Raji (cell line): ENCODE measurements around the gene DYSF.

ENCODE experiments used
- POLR2A ChIP-seq: IDR thresholded peaks from 2 replicates; pipeline ENCODE4 v1.6.1; 2011; ENCODE audit warnings: low read depth, low read length, control low read depth; ENCODE audit not compliant: insufficient read depth

The DYSF gene

DNA sequence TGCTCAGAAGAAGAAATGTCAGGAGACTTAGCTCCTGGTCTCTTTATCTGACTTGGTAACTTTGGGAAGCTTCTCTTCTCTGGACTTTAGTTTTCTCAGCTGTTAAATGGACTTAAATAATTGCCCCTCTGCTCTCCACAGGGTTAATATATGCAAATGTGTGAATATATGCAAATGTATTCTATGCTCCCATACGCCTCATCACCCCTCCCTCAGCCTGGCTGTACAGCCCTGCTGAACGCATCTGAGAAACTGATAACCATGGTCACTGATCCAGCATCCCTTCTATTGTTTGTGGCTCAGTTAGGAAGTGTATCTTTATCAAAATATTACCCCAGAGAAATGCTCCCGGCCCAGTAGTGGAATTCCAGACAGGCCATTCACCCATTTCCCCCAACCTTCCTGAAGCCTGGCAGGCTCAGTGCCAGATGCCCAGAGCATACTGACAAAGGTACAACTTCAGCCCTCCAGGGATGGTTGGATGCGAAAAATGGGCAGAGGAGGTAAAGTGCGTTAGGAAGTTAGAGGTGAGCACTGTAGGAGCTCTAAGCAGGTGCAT lies 103.4 kb downstream of the DYSF start:
- TF ChIP-seq POLR2A = no peak

GRCh38 chr2:71557321-71557720 lies 104.0 kb downstream of the DYSF start:
- TF ChIP-seq POLR2A = no peak

GRCh38 chr2:71558300-71559051 lies 105.1 kb downstream of the DYSF start:
- no peak for TF ChIP-seq POLR2A

DNA sequence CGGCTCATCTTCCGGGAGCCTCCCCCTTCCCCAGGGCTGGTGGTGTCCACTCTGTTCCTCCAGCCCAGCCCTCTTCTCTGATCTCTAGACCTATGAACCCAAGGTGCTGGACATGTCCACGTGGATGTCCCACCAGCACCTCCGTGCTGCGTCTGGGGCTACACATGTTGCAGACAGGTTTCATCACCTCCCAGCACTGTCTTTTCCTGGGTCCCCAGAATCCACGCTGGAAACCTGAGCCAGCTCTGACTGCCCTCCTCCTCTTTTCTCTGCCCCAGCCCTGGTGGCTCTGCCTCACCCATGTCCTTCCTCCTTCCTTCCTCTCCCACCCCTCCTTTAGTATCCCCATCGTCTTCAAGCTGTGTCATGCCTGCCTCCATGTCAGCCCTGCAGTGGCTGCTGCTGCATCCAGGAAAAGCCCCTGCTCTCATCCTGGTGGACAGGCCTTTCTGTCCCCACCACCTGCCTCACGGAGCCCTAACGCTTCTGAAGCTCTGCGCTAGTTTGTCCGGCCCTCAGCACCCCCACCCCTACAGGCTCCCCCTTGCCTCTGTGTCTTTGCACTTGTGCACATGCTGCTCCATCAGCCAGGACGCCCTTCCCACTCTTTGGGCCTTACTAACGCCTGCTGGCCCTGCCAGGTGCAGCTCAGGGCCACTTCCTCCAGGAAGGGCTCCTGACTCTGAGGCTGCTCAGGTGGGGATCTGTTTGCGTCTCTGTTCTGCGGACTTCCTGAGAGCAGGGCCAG lies 105.9 kb downstream of the DYSF start:
- no peak for TF ChIP-seq POLR2A

DNA sequence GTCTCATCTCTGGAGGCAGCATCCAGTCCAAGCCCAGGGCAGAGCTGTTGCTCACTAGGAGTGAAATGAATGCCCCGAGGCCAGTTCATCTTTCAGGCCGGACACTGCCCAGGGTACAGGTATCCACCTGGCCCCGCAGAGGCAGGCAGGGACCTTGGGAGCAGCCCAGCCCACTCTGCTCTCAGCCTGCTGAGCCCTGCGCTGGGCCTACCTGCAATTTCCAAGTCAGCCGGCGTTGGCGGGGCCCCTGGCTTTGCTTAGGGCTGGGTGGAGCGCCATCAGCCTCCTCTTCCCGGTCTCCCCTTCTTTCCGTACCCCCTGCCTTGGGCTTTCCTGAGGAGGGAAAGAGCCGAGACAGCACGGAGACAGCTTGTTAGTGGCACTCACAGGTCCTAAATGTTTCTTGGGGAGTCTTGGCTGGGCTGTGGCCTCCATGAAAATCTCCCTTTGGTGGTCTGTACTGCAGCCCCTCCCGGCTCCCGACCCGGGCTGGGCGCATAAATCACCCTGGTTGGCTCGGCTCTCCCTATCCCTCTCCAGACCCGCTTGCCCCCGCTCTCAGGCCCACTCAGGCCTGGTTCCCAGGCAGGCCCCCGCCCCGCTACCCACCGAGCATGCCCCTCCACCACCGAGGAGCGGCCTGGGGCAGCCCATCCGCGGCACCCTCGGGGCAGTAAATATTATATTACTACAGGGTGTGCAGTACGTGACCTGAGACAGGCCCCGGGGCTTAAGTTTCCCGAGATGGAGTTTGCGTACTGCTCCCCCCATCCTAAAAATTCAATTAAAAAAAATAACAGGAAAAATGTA lies 106.7 kb downstream of the DYSF start:
- no peak for TF ChIP-seq POLR2A

DNA sequence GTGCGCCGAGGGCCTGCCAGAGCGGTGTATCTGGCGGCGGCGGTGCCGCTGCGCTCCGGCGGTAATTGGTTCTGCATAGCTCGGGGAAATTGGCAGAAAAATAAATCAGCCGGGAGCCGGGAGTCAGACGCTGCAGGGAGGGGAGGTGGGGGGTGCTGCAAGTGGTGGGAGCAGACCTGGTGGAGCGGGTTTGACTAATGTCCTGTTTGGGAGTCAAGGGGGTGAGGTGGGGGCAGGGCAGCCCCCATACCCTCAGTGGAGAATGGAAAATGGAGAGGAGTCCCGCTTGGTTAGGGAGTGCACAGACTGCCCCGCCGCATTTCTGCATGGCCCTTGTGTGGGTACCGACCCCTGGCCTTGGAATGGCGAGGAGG lies 107.3 kb downstream of the DYSF start:
- TF ChIP-seq POLR2A = no peak

- no peak for TF ChIP-seq POLR2A
These were observed 108.3 kb downstream of the DYSF start for GRCh38 chr2:71561441-71562267.

DNA sequence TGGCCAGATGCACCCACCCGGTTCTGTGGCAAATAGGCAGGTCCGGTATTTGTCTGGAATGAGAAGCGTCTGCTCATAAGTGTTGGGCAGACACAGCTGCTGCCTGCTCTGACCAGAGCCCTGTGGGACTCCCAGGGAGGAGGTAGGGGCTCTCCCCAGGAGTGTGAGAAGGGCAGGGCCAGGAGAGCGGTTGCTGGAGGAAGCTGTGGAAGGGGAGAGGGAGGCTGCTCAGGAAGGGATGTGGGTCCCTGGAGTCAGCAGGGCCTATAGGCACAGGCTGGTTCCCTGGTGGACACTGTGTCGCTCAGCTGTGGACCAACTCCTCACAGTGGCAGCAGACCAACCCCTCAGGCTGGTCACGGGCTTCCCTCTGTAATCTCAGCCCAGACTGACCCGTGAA lies 109.2 kb downstream of the DYSF start:
- no peak for TF ChIP-seq POLR2A

DNA sequence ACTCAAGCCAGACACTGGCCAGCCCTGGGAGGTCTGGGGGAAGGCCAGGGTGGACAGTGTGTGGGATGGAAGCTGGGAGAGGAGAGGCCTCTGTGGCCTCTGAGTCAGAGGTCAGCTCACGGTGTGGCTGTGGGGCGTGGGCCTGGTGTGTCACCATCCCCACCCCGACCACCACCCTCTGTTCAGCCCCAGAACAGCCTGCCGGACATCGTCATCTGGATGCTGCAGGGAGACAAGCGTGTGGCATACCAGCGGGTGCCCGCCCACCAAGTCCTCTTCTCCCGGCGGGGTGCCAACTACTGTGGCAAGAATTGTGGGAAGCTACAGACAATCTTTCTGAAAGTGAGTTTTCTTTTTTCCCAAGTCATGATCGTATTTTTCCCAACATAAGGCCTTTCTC lies 110.5 kb downstream of the DYSF start:
- TF ChIP-seq POLR2A = no peak

- no peak for TF ChIP-seq POLR2A
These were observed 111.0 kb downstream of the DYSF start for GRCh38 chr2:71564361-71564760.

DNA sequence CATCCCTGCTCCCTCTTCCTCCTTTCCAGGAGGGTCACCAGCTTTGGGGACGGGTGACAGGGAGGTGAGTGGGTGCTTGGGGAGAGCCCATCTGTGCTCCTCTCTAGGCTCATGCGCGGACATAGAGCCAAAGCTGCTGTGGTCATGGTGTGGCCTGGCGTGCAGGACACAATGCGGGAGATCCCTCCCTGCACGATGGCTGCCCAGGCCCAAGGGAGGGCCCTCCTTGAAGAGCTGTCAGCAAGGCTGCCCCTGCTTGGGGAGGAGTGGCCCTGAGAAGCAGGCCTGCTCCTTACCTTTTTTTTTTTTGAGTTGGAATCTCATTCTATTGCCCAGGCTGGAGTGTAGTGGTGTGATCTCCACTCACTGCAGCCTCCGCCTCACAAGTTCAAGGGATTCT lies 111.4 kb downstream of the DYSF start:
- TF ChIP-seq POLR2A = no peak

- TF ChIP-seq POLR2A = no peak
These were observed 113.0 kb downstream of the DYSF start for GRCh38 chr2:71566372-71566771.

DNA sequence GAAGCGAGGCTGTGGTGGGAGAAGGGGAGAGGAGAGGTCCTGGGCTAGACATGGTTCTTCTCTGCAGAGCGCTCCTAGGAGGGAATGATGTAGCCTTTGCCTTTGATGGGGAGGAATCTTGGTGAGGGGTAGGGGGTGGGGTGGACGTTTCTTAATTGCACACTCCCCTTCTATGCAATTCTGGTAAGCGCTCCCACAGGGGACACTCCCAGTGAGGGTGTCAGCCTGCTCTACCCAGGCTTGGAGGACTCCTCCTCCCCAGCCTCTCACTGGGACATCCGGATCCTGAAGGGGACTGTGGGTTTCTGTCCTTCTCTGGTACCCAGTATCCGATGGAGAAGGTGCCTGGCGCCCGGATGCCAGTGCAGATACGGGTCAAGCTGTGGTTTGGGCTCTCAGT lies 114.3 kb downstream of the DYSF start:
- no peak for TF ChIP-seq POLR2A

- no peak for TF ChIP-seq POLR2A
These were observed 114.7 kb downstream of the DYSF start for GRCh38 chr2:71568103-71568502.

- no peak for TF ChIP-seq POLR2A
These were observed 117.2 kb downstream of the DYSF start for GRCh38 chr2:71570511-71570910.

DNA sequence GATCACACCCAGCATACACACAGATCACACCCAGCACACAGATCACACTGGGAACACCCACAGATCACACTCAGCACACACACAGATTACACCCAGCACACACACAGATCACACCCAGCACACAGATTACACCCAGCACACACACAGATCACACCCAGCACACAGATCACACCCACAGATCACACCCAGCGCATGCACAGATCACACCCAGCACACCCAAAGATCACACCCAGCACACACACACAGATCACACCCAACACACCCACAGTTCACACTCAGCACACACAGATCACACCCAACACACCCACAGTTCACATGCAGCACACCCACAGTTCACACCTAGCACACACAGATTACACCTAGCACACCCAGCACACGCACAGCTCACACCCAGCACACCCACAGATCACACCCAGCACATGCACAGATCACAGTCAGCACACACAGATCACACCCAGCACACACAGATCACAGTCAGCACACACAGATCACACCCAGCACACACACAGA lies 117.6 kb downstream of the DYSF start:
- no peak for TF ChIP-seq POLR2A
